Embryonic facial prominence (tissue), 1 donor: ENCODE measurements around the gene AP2B1.
"Not testable (repeated sequence)": the region's sequence is repeated elsewhere in the genome, so short reads cannot be mapped to it uniquely, and the experiment has no call there.

Source experiments
- DNase-seq: peaks from one replicate; pipeline ENCODE4 v3.0.0-alpha.2; 2016; ENCODE audit errors: extremely low spot score

Gene AP2B1

DNA sequence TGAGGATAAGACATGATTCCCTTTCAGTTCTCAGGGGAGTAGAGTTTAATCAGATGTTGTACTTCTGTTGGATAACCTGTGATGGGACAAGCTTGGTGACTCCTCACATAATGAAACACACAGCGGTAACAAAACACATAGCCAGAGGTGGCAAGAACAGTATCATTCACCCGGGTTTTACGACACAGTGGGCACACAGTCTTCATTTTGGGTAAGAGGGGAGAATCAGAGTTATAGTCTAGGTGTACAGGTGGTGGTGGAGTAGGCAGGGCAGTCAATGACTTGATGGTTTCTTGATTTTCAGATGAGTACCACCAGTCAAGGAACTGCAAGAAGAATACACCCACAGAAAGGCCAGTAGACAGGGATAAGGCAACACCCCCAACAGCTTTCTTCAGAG is 11.4 kb upstream of the AP2B1 start:
- DNase-seq = no peak

DNA sequence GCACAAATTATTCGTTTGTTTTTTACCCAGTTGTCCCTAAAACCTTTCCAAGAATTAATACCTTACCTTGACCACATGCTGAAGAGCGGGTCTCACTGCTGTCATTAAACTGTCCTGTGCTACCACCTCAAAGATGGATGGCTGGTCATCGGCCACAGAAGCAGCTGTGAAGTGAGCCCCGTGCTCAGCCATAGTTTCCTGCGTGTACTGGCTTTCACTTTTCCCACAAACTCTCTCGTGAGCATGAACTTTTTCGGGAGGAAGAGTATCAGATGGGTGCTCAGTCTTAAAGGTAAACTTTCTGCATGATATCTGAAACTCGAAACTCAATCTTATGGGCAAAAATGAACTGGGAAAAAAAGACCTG is 9.3 kb upstream of the AP2B1 start:
- DNase-seq = no peak

DNA sequence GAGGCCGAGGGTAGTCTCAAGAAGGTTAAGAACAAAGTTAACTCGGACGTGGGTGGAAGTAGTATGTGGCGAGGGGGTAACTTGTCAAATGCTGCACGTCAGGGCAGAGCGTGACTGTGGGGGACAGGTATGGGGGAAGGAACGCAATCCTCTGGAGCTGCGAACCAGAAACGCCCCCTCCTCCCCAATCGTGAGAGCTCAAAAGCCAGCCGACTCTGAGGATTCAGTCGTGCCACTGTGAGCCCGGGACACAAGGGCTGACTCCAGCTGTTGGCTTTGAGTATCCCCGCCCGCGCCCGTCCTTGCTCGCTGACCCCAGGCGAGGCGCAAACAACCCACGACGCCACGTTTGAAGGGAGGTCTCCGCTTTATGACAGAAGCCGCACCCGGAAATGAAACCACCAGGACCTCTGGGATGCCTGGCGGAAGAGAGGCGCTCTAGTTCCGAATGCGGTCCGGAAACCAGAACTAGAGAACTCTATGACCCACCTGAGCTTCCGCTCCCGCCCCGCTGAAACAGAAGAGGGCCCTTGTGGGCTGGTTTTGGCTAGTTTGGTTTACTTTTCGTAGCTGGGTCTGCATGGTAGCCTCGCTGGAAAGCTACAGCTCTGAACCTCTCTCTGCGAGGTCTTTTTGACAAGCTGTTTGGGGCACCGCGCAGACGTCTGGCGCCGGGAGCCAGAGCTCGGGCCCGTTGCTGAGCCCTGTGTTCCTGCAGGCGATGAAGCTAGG is 8.8 kb upstream of the AP2B1 start, which contains the start of gene PEX12:
TSS of gene PEX12 (minus strand) at position 375 of the 732 bp plus-strand sequence. CDS start 550 bp downstream, outside the sequence.
- peak; percentile 80 for DNase-seq

DNA sequence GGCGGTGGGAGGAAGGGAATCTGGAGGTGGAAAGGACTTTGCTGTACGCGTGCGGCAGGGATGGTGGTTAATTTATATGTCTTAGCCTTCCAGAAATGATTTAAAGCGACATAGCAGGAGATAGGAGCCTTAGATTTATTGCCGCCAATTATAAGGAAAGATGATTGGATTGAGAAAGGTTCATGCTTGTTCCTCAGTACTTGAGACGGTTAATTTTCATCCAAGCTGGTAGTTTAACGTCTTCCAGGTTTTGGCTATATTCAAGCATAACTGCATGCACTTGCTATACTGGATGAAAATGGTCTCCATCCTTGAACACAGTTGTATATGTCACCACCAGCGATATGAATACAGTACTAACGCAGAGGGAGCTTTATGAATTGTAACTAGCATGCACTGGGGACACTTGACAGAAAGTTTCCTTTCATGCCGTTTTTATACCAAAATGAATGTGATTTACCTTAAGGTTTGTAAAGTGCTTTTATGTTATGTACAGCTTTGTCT is 8.1 kb upstream of the AP2B1 start:
- no peak for DNase-seq

DNA sequence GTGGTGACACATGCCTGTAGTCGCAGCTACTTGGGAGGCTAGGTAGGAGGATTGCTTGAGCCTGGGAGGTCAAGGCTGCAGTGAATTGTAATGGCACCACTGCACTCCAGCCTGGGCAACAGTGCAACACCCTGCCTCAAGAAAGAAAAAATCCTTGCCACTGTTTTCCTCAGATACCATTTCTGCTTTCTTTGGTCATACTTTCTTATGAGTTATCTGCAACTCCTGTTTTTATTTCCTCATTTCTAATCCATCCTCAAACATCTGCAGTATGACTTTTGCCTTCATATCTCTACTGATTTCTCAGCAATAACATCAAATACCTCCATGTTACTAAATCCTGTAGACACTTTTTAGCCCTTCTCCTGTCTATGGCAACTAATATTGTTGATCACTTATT is 3.1 kb upstream of the AP2B1 start:
- no peak for DNase-seq

DNA sequence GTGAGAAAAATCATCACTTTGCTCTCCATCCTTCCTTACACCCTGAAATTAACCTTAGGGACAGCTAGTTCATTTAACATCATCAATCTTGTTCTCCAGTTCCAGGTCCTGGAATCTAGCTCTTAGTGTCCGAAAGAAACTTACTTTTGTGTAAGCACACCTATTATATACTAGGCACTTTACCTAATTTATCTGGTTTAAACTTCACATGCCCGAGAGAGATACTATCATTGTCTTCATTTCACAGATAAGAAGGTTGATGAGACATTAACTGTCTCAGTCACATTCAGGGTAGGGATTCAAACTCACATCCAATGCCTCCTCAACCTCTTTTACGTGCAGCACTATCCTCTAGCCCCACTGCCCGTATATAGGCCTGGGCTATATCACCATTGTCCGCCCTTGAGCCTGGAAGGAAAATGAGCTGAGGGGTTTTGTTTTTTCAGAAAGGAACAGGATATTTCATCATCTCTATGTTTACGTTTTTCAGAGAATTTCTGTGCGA is 501 bp upstream of the AP2B1 start:
- DNase-seq = no peak

DNA sequence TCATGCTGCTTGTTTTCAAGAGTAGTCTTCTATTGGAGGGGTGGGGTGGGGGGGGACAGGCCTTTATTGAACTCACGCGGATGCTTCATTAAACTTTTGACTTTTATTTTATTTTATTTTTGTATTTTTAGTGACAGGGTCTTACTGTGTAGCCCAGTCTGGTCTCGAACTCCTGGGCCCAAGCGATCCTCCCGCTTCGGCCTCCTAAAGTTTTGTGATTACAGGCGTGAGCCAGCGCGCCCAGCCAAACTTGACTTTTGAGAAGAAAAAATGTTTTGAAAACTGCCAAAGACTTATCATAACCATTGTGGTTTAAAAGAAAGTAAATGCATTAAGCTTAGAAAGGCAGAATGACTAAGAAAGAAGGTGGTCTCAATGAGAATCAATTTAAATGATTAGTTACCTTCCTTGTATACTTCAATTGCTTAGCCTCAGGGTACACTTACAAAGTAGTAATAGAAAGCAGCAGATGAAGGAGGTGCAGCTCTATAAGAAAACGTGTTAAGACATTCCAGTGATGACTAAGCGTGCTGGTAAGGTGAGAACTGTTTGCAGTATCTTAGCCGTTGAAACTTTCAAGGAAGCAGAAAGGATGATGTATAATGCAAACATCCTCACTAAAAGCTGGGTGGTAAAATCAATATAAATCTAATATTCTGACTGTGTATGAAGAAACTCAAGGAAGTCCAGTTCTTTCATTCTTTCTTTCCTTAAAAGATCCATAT is 1.2 kb downstream of the AP2B1 start:
- no peak for DNase-seq

DNA sequence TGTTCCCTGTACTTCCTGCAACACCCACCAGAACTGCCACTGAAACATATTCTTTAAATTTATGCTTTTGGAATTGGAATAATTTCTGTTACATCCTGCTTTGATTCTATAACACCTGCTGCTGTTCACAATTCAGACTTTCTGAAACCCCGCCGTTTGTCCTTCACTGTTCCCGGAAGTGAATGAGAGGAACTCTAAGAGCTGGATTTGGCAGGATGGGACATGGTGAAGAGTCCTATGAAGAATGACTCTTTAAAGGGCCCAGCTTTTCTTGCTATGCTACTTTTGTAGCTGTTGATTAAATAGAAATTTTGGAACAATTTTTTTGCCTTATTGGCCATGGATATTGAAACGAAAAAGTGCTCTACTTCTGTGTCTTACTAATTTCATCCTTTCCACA is 8.9 kb downstream of the AP2B1 start:
- DNase-seq = no peak

DNA sequence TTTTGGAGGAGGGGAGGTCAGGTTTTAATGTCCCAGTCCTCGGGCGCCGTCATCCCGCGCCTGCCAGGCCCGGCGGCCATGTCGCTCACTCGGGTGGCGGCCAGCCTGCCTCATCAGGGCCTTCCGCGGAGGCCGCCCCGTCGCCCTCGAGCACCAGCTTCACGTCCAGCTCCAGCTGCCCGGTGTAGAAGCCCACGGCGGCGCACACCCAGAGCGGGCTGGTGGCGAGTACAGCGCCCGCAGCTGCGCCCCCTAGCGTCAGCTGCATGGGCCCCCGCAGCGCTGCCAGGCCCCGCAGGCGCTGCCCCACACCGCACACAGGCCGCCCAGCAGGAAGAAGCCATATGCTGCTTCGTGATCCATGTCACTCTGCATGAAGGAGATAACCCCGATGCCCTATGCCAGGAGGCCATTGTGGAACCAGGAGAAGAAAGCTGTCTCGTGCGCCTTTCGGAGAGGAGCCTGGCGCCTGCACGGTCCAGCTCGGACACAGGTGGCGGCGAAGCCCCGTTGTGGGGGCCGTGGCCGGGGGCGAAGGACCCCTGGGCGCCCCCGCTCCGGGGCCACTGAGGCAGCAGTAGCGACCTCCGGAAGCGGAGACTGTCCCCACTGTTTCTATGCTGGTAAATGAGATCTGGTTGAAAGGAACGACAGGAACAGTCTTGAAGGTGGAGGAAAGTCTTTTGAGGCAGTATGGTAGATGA is 9.6 kb downstream of the AP2B1 start:
- no peak for DNase-seq

DNA sequence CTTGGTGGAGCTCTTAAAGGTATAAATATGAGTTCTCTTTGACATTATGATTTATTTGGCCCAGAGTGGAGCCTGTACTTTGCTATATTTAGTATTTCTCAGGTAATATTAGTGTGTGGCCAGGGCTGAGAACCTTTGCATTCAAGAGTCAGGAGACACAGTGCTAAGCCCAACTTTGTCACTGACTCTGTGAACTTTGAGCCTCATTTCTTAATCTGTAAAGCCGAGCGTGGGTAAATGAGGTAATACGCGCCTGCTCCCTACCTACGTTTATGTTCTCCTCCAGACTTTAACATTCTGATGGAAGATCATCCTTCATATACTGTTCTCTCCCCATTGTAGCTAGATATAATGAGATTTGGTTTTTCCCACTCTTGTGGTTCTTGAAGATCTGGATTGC is 10.5 kb downstream of the AP2B1 start:
- no peak for DNase-seq

DNA sequence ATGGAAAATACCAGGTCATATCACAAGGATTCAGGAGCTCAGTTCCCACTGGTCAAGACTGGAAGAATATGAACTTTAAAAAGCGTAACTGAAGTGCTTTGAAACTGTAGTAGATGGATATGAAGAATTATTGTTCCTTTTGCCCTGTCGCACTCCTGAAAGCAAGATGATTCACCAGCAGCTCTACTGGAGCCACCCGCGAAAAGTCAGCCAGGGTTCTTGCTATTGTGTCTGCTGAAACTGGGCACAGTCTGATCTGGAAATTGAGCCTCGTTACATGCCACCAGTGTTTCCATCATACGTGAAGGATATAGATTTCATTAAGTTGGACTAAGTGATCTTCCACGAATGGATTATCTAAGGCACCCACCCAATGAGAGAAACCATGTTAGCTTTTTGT is 16.6 kb downstream of the AP2B1 start:
- DNase-seq = no peak

DNA sequence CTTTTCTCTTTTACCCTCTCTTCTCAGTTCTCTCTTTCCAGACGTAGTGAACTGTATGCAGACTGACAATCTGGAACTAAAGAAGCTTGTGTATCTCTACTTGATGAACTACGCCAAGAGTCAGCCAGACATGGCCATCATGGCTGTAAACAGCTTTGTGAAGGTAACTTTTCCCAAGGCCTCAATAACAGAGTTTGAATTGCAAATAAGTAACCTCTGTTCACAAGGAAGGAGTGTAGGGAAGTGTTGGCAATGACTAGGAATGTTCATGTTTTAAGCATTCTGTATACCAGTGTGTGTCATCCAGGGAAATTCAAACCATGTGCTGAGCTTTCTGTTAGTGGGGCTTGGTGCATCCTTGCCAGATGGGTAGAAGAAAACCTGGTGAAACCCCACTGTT is 18.6 kb downstream of the AP2B1 start:
- no peak for DNase-seq

DNA sequence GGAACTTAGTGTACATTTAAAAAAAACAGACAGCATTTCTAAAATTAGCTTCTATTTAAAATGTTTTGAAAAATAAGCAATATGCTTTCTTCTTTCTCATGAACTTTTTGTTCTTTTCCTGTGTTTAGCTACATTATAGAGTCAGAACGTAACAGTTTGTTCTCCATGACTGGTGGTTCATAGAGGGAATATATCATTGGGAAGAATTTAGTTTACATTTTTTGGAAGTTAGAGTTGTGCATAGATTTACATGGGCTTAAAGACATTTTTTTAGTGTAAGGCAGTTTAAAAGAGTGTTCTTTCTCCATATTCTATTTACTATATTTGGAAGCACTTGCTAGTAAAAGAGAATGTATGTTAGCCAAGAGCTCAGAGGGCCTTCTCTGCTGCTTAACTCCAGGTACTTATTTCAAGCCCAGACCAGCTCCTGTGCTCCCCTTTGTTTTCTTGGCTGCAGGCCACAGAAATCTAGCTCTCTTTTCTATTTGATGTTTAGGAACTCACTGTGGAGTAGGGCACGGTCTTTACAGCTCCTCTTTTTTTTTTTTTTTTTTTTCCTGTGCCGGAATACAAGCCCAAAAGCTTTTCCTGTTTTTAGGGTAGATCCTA is 20.2 kb downstream of the AP2B1 start:
- DNase-seq = no peak

DNA sequence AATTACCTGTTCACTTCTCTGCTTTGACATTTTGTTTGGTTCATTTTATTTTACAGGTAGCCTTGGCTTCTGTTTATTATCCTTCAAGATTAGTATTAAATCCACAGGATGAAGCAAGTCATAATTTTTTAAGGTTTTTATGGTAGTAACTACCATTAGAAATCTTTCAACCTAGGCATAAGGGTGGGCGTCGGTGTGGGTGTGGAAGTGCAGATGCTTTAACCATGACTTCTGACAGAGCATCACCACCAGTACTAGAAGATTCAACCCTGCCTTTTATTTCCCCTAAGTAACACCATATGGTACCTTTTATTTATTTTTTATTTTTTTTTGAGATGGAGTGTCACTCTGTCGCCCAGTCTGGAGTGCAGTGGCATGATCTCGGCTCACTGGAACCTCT is 22.7 kb downstream of the AP2B1 start:
- DNase-seq = no peak

DNA sequence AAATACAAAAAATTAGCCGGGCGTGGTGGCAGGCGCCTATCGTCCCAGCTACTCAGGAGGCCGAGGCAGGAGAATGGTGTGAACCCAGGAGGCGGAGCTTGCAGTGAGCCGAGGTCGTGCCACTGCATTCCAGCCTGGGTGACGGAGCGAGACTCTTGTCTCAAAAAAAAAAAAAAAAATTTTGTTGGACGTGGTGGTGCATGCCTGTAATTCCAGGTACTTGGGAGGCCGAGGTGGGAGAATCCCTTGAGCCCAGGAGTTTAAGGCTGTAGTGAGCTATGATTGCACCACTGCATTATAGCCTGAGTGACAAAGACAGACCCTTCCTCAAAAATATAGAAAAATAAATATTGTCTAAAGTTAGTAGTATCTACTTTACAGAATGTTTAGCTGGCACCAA is 23.6 kb downstream of the AP2B1 start:
- not testable (repeated sequence) for DNase-seq

DNA sequence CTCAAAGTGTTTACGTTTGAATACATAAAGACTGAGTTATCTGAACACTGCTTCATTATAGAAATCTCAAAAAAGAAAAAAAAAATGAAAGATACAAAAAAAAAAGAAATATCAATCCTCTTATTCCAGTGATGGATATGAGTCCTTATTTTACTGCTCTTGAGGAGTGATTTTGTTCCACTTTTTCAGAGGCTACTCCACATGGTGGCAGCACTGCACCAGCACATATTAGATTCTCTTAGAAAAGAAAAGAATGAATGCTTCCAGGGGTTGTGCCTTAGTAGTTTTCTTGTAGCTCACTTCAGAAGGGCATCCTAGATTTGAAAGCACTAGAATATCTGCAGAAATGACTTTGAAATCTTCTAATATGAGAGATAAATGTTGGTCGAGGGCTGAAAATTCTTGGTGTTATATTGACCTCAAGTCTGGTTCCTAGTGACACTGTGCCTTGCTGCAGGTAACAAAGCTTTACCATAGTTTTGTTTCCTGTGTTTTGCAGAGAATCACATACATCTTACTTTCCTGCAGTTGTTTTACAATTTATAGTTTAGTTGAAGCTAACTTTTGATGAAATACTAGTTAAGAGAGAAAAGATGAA is 25.9 kb downstream of the AP2B1 start:
- DNase-seq = peak; percentile 12

DNA sequence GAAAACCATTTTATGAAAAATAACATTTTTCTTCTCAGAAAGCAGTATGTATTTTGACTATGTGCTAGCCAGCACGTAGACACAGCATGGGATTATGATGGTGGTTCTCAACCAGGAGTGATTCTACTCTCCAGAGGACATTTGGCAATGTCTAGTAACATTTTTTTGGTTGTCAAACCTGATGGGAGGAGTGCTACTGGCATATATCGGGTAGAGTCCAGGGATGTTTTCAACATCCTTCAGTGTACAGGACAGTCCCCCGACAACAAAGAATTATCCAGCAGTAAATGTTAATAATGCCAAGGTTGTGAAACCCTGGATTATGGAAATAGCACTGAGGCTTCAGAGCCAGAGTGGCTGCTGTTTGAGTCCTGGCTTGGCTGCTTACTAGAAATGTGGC is 27.7 kb downstream of the AP2B1 start:
- DNase-seq = no peak

DNA sequence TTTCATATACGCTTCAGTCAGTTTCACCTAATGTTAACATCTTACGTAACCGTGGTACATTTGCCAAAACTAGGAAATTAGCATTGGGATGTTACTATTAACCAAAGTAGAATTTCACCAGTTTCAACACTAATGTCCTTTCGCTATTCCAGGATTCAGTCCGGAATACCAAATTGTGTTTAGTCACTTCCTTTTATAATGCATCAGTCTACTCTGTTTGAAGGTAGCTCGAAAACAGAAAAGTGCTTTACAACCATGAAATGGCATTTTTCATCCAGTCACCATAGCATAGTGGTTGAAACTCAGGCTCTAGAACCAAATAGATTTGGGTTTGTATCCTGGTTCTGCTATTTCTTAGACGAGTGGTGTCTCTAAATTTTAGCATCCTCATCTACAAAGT is 29.4 kb downstream of the AP2B1 start:
- no peak for DNase-seq

DNA sequence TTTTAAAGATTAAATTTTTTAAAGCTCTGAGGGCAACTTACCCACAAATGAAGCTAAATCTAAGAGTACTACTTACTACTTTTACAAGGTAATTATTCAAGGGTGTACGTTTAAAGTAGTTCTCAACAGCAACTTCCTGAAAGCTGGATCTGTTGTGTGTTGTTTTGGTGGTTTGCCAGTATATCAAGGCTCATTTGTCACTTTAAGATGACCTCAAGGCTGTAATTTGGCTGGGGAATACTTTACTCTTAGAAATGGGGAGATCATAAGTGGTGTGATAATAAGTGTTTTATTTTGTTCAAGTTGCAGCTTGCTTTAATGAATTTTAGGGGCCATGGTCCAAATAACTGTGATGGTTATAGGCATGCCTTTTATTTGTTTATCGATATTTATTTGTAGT is 30.4 kb downstream of the AP2B1 start:
- DNase-seq = no peak

DNA sequence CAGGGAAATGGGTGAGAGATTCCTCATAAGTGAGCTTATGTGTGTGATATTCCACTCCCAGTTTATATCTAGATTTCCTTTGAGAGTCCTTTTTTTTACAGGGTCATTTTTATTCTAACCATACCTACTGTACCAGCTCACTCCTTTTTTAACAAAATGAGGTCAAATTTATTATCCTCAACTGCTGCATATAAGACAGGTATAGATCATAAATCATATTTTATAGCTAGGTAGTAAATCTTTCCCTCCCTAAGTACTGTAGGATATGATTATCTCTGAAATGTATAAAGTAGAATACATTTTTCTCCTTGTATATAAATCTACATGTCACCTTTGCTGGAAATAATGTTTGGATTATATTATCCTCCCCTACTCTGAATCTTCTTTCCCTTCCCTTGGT is 31.5 kb downstream of the AP2B1 start:
- no peak for DNase-seq

DNA sequence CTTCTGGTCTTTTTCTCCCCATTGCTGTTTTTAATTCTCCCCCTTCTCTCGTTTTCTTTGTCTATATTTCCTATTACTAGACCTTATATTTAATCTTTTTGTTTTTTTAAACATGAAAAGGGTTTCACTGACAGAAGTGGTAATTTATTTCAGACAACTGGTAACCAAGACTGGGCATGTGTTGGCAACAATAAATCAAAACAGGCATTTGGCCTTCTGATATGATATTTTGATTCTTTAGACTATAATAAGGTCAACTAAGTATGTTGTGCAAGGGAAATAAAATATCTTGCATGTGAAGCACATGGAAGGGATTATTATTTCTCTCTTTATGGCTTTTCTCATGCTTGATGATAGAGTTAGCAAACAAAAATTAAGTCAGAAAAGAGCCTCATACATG is 34.6 kb downstream of the AP2B1 start:
- no peak for DNase-seq

DNA sequence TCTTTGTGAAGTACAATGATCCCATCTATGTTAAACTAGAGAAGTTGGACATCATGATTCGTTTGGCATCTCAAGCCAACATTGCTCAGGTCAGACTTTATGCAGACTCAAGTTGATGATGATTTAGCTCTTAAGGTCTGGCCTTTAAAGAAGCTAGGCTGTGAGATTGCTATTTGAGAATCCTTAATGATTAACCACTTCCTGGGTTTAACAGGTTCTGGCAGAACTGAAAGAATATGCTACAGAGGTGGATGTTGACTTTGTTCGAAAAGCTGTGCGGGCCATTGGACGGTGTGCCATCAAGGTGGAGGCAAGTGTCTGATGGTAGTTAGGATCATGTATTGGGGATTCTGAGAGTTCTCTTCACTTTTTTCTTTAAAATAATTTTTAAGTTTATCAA is 40.3 kb downstream of the AP2B1 start:
- no peak for DNase-seq
